LNCAP (cell line): ENCODE measurements around the gene C11orf21.

Experiments used
- CTCF ChIP-seq: fragments of 450-650 bp; IDR thresholded peaks from 2 replicates; pipeline ENCODE4 v1.5.1; 2017; ENCODE audit warnings: mild to moderate bottlenecking

The C11orf21 gene

GRCh38 chr11:2298795-2299761, 2.6 kb downstream of the C11orf21 start:
- TF ChIP-seq CTCF = peak; percentile 55

- no peak for TF ChIP-seq CTCF
Measured at GRCh38 chr11:2298131-2298794, 3.5 kb downstream of the C11orf21 start.

GRCh38 chr11:2297623-2298030, 4.1 kb downstream of the C11orf21 start:
- no peak for TF ChIP-seq CTCF

GRCh38 chr11:2296913-2297622, 4.7 kb downstream of the C11orf21 start:
- no peak for TF ChIP-seq CTCF

- no peak for TF ChIP-seq CTCF
Measured at GRCh38 chr11:2295971-2296912, 5.5 kb downstream of the C11orf21 start.

- no peak for TF ChIP-seq CTCF
Measured at GRCh38 chr11:2294926-2295290, 6.8 kb downstream of the C11orf21 start.
